H1 (cell line): ENCODE data around the gene LRIG2. TPM values are rescaled to one million over a fixed set of nuclear protein-coding genes. Genes with fewer than 3 reads are reported as not detected.

ENCODE experiments used
- CTCF ChIA-PET: fragments of 300-600 bp; sonication (Branson Sonifier 250); formaldehyde crosslinking; loops from one replicate; lab custom pipeline; 2021; ENCODE audit not compliant: partially characterized antibody; lab: Charles Lee
- POLR2A ChIA-PET: fragments of 300-600 bp; sonication (Branson Sonifier 250); formaldehyde crosslinking; loops from one replicate; lab custom pipeline; 2021; ENCODE audit warnings: inconsistent platforms; ENCODE audit not compliant: partially characterized antibody; lab: Charles Lee
- DNase-seq, 2 experiments: peaks; one replicate each; pipeline versions ENCODE4 v3.0.0 to v3.0.0-alpha.2; 2010 to 2022; ENCODE audit warnings: low spot score in 2 of 2, low read depth in 1 of 2, mixed read lengths in 1 of 2
- FAIRE-seq: peaks from 2 replicates; lab custom pipeline; 2011; peaks lifted over from hg19 to GRCh38; lab: Jason Lieb, UNC
- H2AFZ ChIP-seq: 2 replicates; pipeline ENCODE4 v1.8.1; 2012; ENCODE audit warnings: low read length, inconsistent platforms
- H2AK5ac ChIP-seq: 2 replicates; pipeline ENCODE4 v1.6.1; 2013; ENCODE audit warnings: low read depth, low read length
- H2BK120ac ChIP-seq: replicated peaks from 2 replicates; pipeline ENCODE3; 2013; ENCODE audit warnings: low read depth, low read length, inconsistent platforms
- H2BK12ac ChIP-seq: 2 replicates; pipeline ENCODE4 v1.6.1; 2013; ENCODE audit warnings: low read depth, low read length
- H2BK15ac ChIP-seq: 2 replicates; pipeline ENCODE4 v1.6.1; 2013; ENCODE audit warnings: low read length
- H2BK20ac ChIP-seq: 2 replicates; pipeline ENCODE4 v1.6.1; 2013; ENCODE audit warnings: low read length
- H2BK5ac ChIP-seq: 2 replicates; pipeline ENCODE4 v1.6.1; 2013; ENCODE audit warnings: low read depth, low read length
- H3K14ac ChIP-seq: 2 replicates; pipeline ENCODE4 v1.6.1; 2013; ENCODE audit warnings: inconsistent platforms; ENCODE audit not compliant: insufficient read length
- H3K18ac ChIP-seq: 2 replicates; pipeline ENCODE4 v1.6.1; 2013; ENCODE audit warnings: low read length; ENCODE audit errors: extremely low read depth
- H3K23ac ChIP-seq: 2 replicates; pipeline ENCODE4 v1.6.1; 2013; ENCODE audit warnings: inconsistent platforms; ENCODE audit not compliant: insufficient read length
- H3K23me2 ChIP-seq: 2 replicates; pipeline ENCODE4 v1.6.1; 2013; ENCODE audit warnings: low read depth, low read length
- H3K27ac ChIP-seq: 2 replicates; pipeline ENCODE4 v1.6.1; 2011; ENCODE audit warnings: low read depth, low read length, inconsistent platforms
- H3K27me3 ChIP-seq, 4 experiments: replicated peaks in 1 of 4; 1 replicate in 1 of 4; 2 replicates in 3 of 4; pipeline versions ENCODE4 v1.6.1 to v1.8.1; 2011 to 2013; ENCODE audit warnings: low read length in 3 of 4, mild to moderate bottlenecking in 3 of 4, inconsistent platforms in 2 of 4, mixed read lengths in 2 of 4, moderate library complexity in 1 of 4; ENCODE audit not compliant: control insufficient read depth in 3 of 4, insufficient read depth in 3 of 4; ENCODE audit errors: extremely low read depth in 1 of 4
- H3K36me3 ChIP-seq, 4 experiments: 2 replicates each; pipeline versions ENCODE4 v1.6.1 to v1.8.1; 2011 to 2013; ENCODE audit warnings: mild to moderate bottlenecking in 4 of 4, low read length in 3 of 4, moderate library complexity in 2 of 4, control low read depth in 1 of 4, inconsistent platforms in 1 of 4; ENCODE audit not compliant: insufficient read depth in 4 of 4, control insufficient read depth in 2 of 4
- H3K4ac ChIP-seq: replicated peaks from 2 replicates; pipeline ENCODE3; 2013; ENCODE audit warnings: low read length, low read depth, mixed read lengths, inconsistent platforms; ENCODE audit not compliant: insufficient read length
- H3K4me1 ChIP-seq, 4 experiments: replicated peaks in 1 of 4; 1 replicate in 1 of 4; 2 replicates in 3 of 4; pipeline versions ENCODE4 v1.6.1 to v1.8.1; 2011 to 2013; ENCODE audit warnings: low read length in 3 of 4, inconsistent platforms in 2 of 4, mixed read lengths in 1 of 4; ENCODE audit not compliant: insufficient read depth in 4 of 4, control insufficient read depth in 3 of 4
- H3K4me2 ChIP-seq, 2 experiments: 2 replicates each; pipeline versions ENCODE4 v1.6.1 to v1.8.1; 2011 to 2013; ENCODE audit warnings: low read depth in 2 of 2, low read length in 2 of 2, control low read depth in 1 of 2, inconsistent platforms in 1 of 2, mild to moderate bottlenecking in 1 of 2; ENCODE audit not compliant: insufficient read depth in 1 of 2
- H3K4me3 ChIP-seq, 4 experiments: fragments of 200-600, 300-600 bp in 1 of 4; sonication (generic), shearing (Covaris generic), sonication (Bioruptor Twin) in 1 of 4; 2 replicates each; pipeline versions ENCODE4 v1.5.1 to v1.8.1; 2011 to 2016; ENCODE audit warnings: low read length in 4 of 4, low read depth in 3 of 4, control low read depth in 2 of 4, inconsistent platforms in 2 of 4, mild to moderate bottlenecking in 2 of 4, mixed read lengths in 1 of 4, moderate library complexity in 1 of 4; ENCODE audit not compliant: insufficient read depth in 2 of 4; ENCODE audit errors: extremely low read depth in 1 of 4
- H3K56ac ChIP-seq: replicated peaks from 2 replicates; pipeline ENCODE3; 2013; ENCODE audit warnings: low read depth, mild to moderate bottlenecking, mixed read lengths, low read length, inconsistent platforms; ENCODE audit not compliant: insufficient read length
- H3K79me1 ChIP-seq: 2 replicates; pipeline ENCODE4 v1.6.1; 2013; ENCODE audit warnings: low read depth, low read length, control low read depth
- H3K79me2 ChIP-seq, 2 experiments: 2 replicates each; pipeline versions ENCODE4 v1.6.1 to v1.8.1; 2012 to 2013; ENCODE audit warnings: low read length in 2 of 2, mild to moderate bottlenecking in 2 of 2, inconsistent platforms in 1 of 2; ENCODE audit not compliant: insufficient read depth in 2 of 2, control insufficient read depth in 1 of 2
- H3K9ac ChIP-seq, 4 experiments: replicated peaks in 1 of 4; 1 replicate in 1 of 4; 2 replicates in 3 of 4; pipeline versions ENCODE4 v1.6.1 to v1.8.1; 2011 to 2013; ENCODE audit warnings: low read depth in 3 of 4, low read length in 3 of 4, control low read depth in 2 of 4, mild to moderate bottlenecking in 2 of 4, moderate library complexity in 2 of 4, inconsistent platforms in 1 of 4; ENCODE audit errors: extremely low read depth in 1 of 4
- H3K9me3 ChIP-seq, 2 experiments: 2 replicates each; pipeline versions ENCODE4 v1.6.1 to v1.8.1; 2012 to 2013; ENCODE audit warnings: mild to moderate bottlenecking in 2 of 2, moderate library complexity in 2 of 2, control low read depth in 1 of 2, inconsistent platforms in 1 of 2, low read depth in 1 of 2, low read length in 1 of 2, mixed read lengths in 1 of 2; ENCODE audit not compliant: insufficient read depth in 2 of 2
- H4K20me1 ChIP-seq, 2 experiments: replicated peaks in 1 of 2; 2 replicates each; pipeline versions ENCODE3 to v1.8.1; 2011 to 2013; ENCODE audit warnings: inconsistent platforms in 2 of 2, low read length in 2 of 2, mild to moderate bottlenecking in 1 of 2; ENCODE audit not compliant: insufficient read depth in 2 of 2, control insufficient read depth in 1 of 2
- H4K5ac ChIP-seq: 2 replicates; pipeline ENCODE4 v1.6.1; 2013; ENCODE audit warnings: low read length, low read depth, mixed read lengths, inconsistent platforms; ENCODE audit not compliant: insufficient read length
- H4K8ac ChIP-seq: 2 replicates; pipeline ENCODE4 v1.8.0; 2013; ENCODE audit warnings: mild to moderate bottlenecking, moderate library complexity, low read length, inconsistent platforms; ENCODE audit not compliant: insufficient read depth; ENCODE audit errors: extremely low read depth
- H4K91ac ChIP-seq: replicated peaks from 2 replicates; pipeline ENCODE3; 2013; ENCODE audit warnings: low read length, mixed read lengths, inconsistent platforms; ENCODE audit not compliant: insufficient read length
- CBX5 ChIP-seq: fragments of 300-800, 300-1000 bp; sonication (generic); IDR thresholded peaks from 2 replicates; pipeline ENCODE4 v1.7.1; 2016; ENCODE audit warnings: antibody characterized with exemption, low read length, low read depth
- EP300 ChIP-seq, 2 experiments: IDR thresholded peaks; 1 replicate in 1 of 2; 2 replicates in 1 of 2; pipeline ENCODE4 v1.6.1; 2011 to 2012; ENCODE audit warnings: low read depth in 2 of 2, low read length in 2 of 2, mild to moderate bottlenecking in 2 of 2, borderline replicate concordance in 1 of 2, inconsistent platforms in 1 of 2, moderate library complexity in 1 of 2
- POLR2AphosphoS5 ChIP-seq: IDR thresholded peaks from 2 replicates; pipeline ENCODE4 v1.6.1; 2011; ENCODE audit warnings: low read depth, low read length
- RAD21 ChIP-seq, 2 experiments: IDR thresholded peaks in 1 of 2; conservative IDR thresholded peaks in 1 of 2; 2 replicates each; pipeline ENCODE4 v1.6.1; 2011; ENCODE audit warnings: low read depth in 2 of 2, low read length in 2 of 2, improper control_type of control experiment in 1 of 2, inconsistent platforms in 1 of 2, mild to moderate bottlenecking in 1 of 2, moderate library complexity in 1 of 2
- WGBS, 2 experiments: shearing (Covaris generic) in 1 of 2; methylation state at CpG; one replicate each; pipeline versions ENCODE4 v1.1.6 to v1.1.7; 2013 to 2015; ENCODE audit warnings: low lambda C conversion rate in 2 of 2, mixed read lengths in 2 of 2, inconsistent platforms in 1 of 2, low coverage in 1 of 2, missing lambda C conversion rate in 1 of 2; ENCODE audit not compliant: insufficient replicate concordance in 2 of 2, insufficient coverage in 1 of 2, insufficient read length in 1 of 2; ENCODE audit errors: extremely low coverage in 1 of 2, missing lambda C conversion rate in 1 of 2; 5-methylcytosine and 5-hydroxymethylcytosine counted together
- polyA plus RNA-seq, 7 experiments: library from polyadenylated mRNA; depleted of rRNA in 3 of 7; stranded (reverse) in 5 of 7; unstranded in 2 of 7; fragments of >200 nt in 5 of 7; fragments of 200-250 nt in 2 of 7; gene quantifications; 1 replicate in 5 of 7; 2 replicates in 1 of 7; 4 replicates in 1 of 7; pipeline versions ENCODE4 v1.2.1 to v1.2.3, GENCODE V29; 2011 to 2013; ENCODE audit warnings: missing spikeins in 2 of 7, mixed read lengths in 2 of 7
- total RNA-seq: library from RNA; stranded (reverse); fragmentation: NEBNext Ultra II Directional; extraction: Animal tissue kit (Norgen Biotek cat#: 25700); gene quantifications from 2 replicates; pipeline ENCODE4 v1.2.1, GENCODE V29; 2021

Gene LRIG2
- total and polyA plus RNA-seq, 2 of the 8 experiments (the other 6 are each of a cell fraction or from before 2014, with no cell fraction given), result 16.2 to 20.9 TPM

- no peak for FAIRE-seq
- Histone ChIP-seq H2BK20ac (no peak overlapping the region), H2BK5ac (no peak overlapping the region)
These were observed 60.8 kb downstream of the LRIG2 start for GRCh38 chr1:113133759-113134158.

More at GRCh38 chr1:113133759-113134158, 60.8 kb downstream of the LRIG2 start:
- no peak overlapping the region for H2AK5ac ChIP-seq
- H4K8ac ChIP-seq, result no peak overlapping the region
- no peaks in the 10 kb centered on the region; a peak in 1 of 7 replicates for H3K4me1 ChIP-seq
- no peak overlapping the region for H3K4me2 ChIP-seq
- no peak overlapping the region for H4K91ac ChIP-seq
- no peaks in the 10 kb centered on the region for H3K9me3 ChIP-seq
- ChIA-PET CTCF (interaction anchor here (3.4 kb wide), 1 partner anchor 418 kb away, joined by 10 read pairs; the partner anchor contains the start of gene PPM1J), POLR2A (interaction anchor here (0.5 kb wide), 1 partner anchor 90 kb away, joined by 3 read pairs; no protein-coding TSS in a partner anchor)
- H3K36me3 ChIP-seq, result no peaks in the 10 kb centered on the region; a peak in 1 of 8 replicates
- no peak overlapping the region for H3K27ac ChIP-seq
- no peaks in the 10 kb centered on the region for H3K79me2 ChIP-seq
- H2BK12ac ChIP-seq, result no peak overlapping the region
- no peak overlapping the region for H2BK15ac ChIP-seq
- H4K20me1 ChIP-seq, result peaks cover 2 to 3% of the 10 kb centered on the region in 2 experiments
- TF ChIP-seq CBX5, result no peak
- no peak for TF ChIP-seq EP300 (IDR thresholded peaks at IDR 0.05; ENCODE audit: borderline replicate concordance in 1 of 2, low read depth in 2 of 2, low read length in 2 of 2)
- TF ChIP-seq RAD21 (IDR thresholded peaks at IDR 0.05 in 1 of 2, conservative IDR thresholded peaks at IDR 0.05 in 1 of 2; ENCODE audit: low read depth in 2 of 2, low read length in 2 of 2), result no peak
- TF ChIP-seq POLR2AphosphoS5, result no peak
- H3K9ac ChIP-seq, result no peak overlapping the region
- no peak overlapping the region for H3K4me3 ChIP-seq
- H4K5ac ChIP-seq, result no peak overlapping the region
- no peak overlapping the region for H3K56ac ChIP-seq
- 94% methylated on average over 2 of the region's 2 CpGs; no CpG with 5 or more reads in 1 of the 2 experiments for WGBS, 2 experiments
- H3K27me3 ChIP-seq, result no peaks in the 10 kb centered on the region
- DNase-seq, result no peak
- H3K18ac ChIP-seq, result no peak overlapping the region
- H2AFZ ChIP-seq, result no peak overlapping the region
- H3K79me1 ChIP-seq, result no peaks in the 10 kb centered on the region
- no peak overlapping the region for H3K23ac ChIP-seq
- H3K14ac ChIP-seq, result no peak overlapping the region
- no peak overlapping the region for H2BK120ac ChIP-seq
- no peak overlapping the region for H3K4ac ChIP-seq
- no peaks in the 10 kb centered on the region for H3K23me2 ChIP-seq
